Hepatocyte (in vitro differentiated cells): Measurements from ENCODE around the gene AKAP6. TPM values are rescaled to one million over a fixed set of nuclear protein-coding genes. Genes with fewer than 3 reads are reported as not detected.

Experiments
- DNase-seq: peaks from one replicate; pipeline ENCODE4 v3.0.0-alpha.2; 2016; ENCODE audit warnings: low spot score
- H2AFZ ChIP-seq: fragments of 200-600 bp; sonication (generic); 2 replicates; pipeline ENCODE4 v1.6.0; 2016; ENCODE audit warnings: antibody characterized with exemption, mild to moderate bottlenecking
- H3K27ac ChIP-seq: fragments of 200-600 bp; sonication (generic); 2 replicates; pipeline ENCODE4 v1.5.1; 2016; ENCODE audit warnings: mild to moderate bottlenecking
- H3K27me3 ChIP-seq: fragments of 200-600 bp; sonication (generic); 2 replicates; pipeline ENCODE4 v1.6.1; 2016
- H3K36me3 ChIP-seq: fragments of 200-600 bp; sonication (generic); replicated peaks from 2 replicates; pipeline ENCODE4 v1.5.1; 2016; ENCODE audit warnings: low read depth; ENCODE audit not compliant: insufficient read depth
- H3K4me1 ChIP-seq: fragments of 200-600 bp; sonication (generic); 2 replicates; pipeline ENCODE4 v1.5.1; 2016; ENCODE audit warnings: mild to moderate bottlenecking, moderate library complexity; ENCODE audit not compliant: insufficient read depth
- H3K4me2 ChIP-seq: fragments of 200-600 bp; sonication (generic); 2 replicates; pipeline ENCODE4 v1.6.0; 2016
- H3K4me3 ChIP-seq: fragments of 200-600 bp; sonication (generic); 2 replicates; pipeline ENCODE4 v1.5.1; 2016; ENCODE audit warnings: mild to moderate bottlenecking
- H3K79me2 ChIP-seq: fragments of 200-600 bp; sonication (generic); 2 replicates; pipeline ENCODE4 v1.6.0; 2017; ENCODE audit warnings: mild to moderate bottlenecking
- H3K9me2 ChIP-seq: fragments of 200-600 bp; sonication (generic); replicated peaks from 2 replicates; pipeline ENCODE4 v1.6.0; 2017; ENCODE audit warnings: mild to moderate bottlenecking; ENCODE audit not compliant: insufficient read depth
- H3K9me3 ChIP-seq: fragments of 200-600 bp; sonication (generic); 2 replicates; pipeline ENCODE4 v1.5.1; 2016; ENCODE audit warnings: low read depth, mild to moderate bottlenecking
- H4K20me1 ChIP-seq: fragments of 200-600 bp; sonication (generic); 2 replicates; pipeline ENCODE4 v1.6.0; 2016; ENCODE audit warnings: mild to moderate bottlenecking; ENCODE audit not compliant: insufficient read depth, poor library complexity, severe bottlenecking
- EZH2 ChIP-seq: fragments of 200-600 bp; sonication (generic); IDR thresholded peaks from 2 replicates; pipeline ENCODE4 v1.6.1; 2016; ENCODE audit warnings: antibody characterized with exemption, mild to moderate bottlenecking, borderline replicate concordance
- EZH2phosphoT487 ChIP-seq: fragments of 200-600 bp; sonication (generic); IDR thresholded peaks from one replicate; pipeline ENCODE4 v1.6.1; 2018; ENCODE audit warnings: antibody characterized with exemption, mild to moderate bottlenecking, low read depth, moderate library complexity; ENCODE audit not compliant: unreplicated experiment, severe bottlenecking
- WGBS: methylation state at CpG from one replicate; pipeline ENCODE4 v1.1.6; 2016; ENCODE audit warnings: low lambda C conversion rate; ENCODE audit errors: missing lambda C conversion rate; 5-methylcytosine and 5-hydroxymethylcytosine counted together
- polyA plus RNA-seq: library from polyadenylated mRNA; unstranded; fragments of >200 nt; fragmentation: Nextera tagmentation; extraction: Ambion mirVana; gene quantifications from 2 replicates; pipeline ENCODE4 v1.2.1, GENCODE V29; 2016
- total RNA-seq: library from RNA; depleted of rRNA; stranded (reverse); fragments of >200 nt; gene quantifications from 2 replicates; pipeline ENCODE4 v1.2.3, GENCODE V29; 2014
- TF ChIP-seq, protein P1 (sequence below): fragments of 200-600 bp; sonication (generic); IDR thresholded peaks from 2 replicates; pipeline ENCODE4 v1.5.1; 2016; ENCODE audit warnings: antibody characterized with exemption, mild to moderate bottlenecking; ENCODE audit not compliant: poor library complexity

AKAP6 gene
- total and polyA plus RNA-seq, 2 experiments from 2014 or later = 1.1 to 2.1 TPM

DNA sequence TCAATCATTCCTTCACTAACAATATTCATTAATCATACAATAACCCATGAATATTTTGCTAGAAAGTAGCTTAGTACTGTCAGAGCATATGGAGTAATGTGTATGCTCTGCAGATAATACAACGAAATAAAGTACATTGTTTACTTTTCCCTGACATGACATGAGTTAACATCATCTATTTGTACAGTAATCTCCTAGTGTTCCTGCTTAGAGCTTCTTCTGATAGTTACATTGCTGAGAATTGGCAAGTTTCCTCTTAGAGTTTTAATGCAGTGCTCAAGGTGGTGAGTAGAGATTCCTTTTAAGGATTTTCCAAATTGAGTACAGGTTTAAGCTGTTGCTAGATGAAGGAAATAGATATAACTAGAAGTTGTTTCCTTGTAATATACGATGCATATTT, 445.1 kb downstream of the AKAP6 start:
- TF ChIP-seq EZH2phosphoT487 (no peak), EZH2 (no peak)
- TF ChIP-seq, protein P1, sequence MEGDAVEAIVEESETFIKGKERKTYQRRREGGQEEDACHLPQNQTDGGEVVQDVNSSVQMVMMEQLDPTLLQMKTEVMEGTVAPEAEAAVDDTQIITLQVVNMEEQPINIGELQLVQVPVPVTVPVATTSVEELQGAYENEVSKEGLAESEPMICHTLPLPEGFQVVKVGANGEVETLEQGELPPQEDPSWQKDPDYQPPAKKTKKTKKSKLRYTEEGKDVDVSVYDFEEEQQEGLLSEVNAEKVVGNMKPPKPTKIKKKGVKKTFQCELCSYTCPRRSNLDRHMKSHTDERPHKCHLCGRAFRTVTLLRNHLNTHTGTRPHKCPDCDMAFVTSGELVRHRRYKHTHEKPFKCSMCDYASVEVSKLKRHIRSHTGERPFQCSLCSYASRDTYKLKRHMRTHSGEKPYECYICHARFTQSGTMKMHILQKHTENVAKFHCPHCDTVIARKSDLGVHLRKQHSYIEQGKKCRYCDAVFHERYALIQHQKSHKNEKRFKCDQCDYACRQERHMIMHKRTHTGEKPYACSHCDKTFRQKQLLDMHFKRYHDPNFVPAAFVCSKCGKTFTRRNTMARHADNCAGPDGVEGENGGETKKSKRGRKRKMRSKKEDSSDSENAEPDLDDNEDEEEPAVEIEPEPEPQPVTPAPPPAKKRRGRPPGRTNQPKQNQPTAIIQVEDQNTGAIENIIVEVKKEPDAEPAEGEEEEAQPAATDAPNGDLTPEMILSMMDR = no peak
- no peak overlapping the region for H3K4me3 ChIP-seq
- no peak overlapping the region for H2AFZ ChIP-seq
- H3K9me2 ChIP-seq = no peaks in the 10 kb centered on the region
- no peak for DNase-seq
- H3K27me3 ChIP-seq = no peaks in the 10 kb centered on the region
- H3K79me2 ChIP-seq = no peaks in the 10 kb centered on the region
- no peak overlapping the region for H3K4me2 ChIP-seq
- WGBS = 77% methylated on average over 2 of the region's 2 CpGs
- H3K9me3 ChIP-seq = no peaks in the 10 kb centered on the region
- no peaks in the 10 kb centered on the region for H3K4me1 ChIP-seq
- no peaks in the 10 kb centered on the region for H4K20me1 ChIP-seq
- H3K36me3 ChIP-seq = no peaks in the 10 kb centered on the region
- no peak overlapping the region for H3K27ac ChIP-seq

DNA sequence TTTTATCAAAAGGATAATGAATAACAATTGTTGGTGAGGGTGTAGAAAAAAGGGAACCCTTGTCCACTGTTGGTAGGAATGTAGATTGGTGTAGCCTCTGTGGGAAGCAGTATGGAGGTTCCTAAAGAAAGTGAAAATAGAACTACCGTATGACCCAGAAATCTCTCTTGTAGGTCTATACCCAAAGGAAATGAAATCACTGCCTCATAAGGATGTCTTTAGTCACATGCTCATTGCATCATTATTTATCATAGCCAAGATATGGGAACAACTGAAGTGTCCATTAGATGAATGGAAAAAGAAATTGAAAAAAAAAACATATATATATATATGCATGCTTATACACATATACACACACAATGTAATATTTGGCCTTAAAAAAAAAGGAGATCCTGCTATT, 450.7 kb downstream of the AKAP6 start:
- Histone ChIP-seq H3K4me3 (no peak overlapping the region), H4K20me1 (no peaks in the 10 kb centered on the region), H3K4me1 (no peaks in the 10 kb centered on the region), H3K9me3 (no peaks in the 10 kb centered on the region), H3K9me2 (no peaks in the 10 kb centered on the region), H3K27me3 (no peaks in the 10 kb centered on the region), H3K79me2 (no peaks in the 10 kb centered on the region), H2AFZ (no peak overlapping the region), H3K27ac (no peak overlapping the region), H3K36me3 (no peaks in the 10 kb centered on the region), H3K4me2 (no peak overlapping the region)
- DNase-seq = no peak
- TF ChIP-seq EZH2phosphoT487 = no peak
- TF ChIP-seq EZH2 = no peak
- TF ChIP-seq, protein P1 = no peak
- WGBS = 87% methylated on average over 1 of the region's 1 CpG

DNA sequence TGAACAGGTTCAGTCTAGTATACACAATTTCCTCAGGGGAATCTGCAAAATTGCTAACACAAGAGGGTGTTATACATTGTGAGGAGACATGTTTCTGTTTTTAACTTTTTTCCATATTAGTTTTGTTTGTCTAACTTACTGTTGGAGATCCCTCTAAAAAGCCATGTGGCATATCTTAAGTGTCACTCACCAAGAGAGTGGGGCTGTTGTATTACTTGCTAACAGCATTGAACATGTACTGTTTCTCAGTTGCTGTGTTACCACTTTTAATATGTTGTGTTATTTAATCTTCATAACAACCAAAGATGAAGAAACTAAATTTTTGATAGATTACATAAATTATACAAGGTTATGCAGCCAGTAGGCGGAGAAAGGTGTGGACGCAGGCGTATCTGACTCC, 455.3 kb downstream of the AKAP6 start:
- Histone ChIP-seq H3K27ac (no peak overlapping the region), H3K4me3 (no peak overlapping the region), H3K36me3 (no peaks in the 10 kb centered on the region), H3K9me2 (no peaks in the 10 kb centered on the region), H4K20me1 (no peaks in the 10 kb centered on the region), H3K9me3 (no peaks in the 10 kb centered on the region), H3K27me3 (no peaks in the 10 kb centered on the region), H2AFZ (no peak overlapping the region), H3K4me2 (no peak overlapping the region), H3K4me1 (no peaks in the 10 kb centered on the region), H3K79me2 (no peaks in the 10 kb centered on the region)
- TF ChIP-seq EZH2 = no peak
- TF ChIP-seq, protein P1 = no peak
- no peak for TF ChIP-seq EZH2phosphoT487
- no peak for DNase-seq
- 91% methylated on average over 3 of the region's 3 CpGs for WGBS

DNA sequence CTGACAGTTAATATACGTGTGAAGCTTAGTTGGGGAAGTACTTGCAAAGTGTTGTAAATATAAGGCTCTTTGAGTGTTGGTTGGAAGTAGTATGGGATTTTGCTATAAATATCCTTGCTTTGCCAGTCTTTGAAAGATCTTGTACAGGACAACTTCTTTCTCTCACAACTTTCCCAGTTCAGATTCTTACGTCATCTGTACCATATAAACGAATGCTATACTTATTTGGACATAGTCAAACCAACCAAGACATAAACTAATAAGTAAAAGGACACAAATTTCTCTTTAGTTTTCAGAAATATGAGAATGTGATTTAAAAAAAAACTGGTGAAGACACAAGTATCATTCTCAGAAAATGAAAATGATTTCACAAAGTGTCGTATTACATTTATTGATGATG, 456.5 kb downstream of the AKAP6 start:
- no peaks in the 10 kb centered on the region for H3K4me1 ChIP-seq
- no peaks in the 10 kb centered on the region for H4K20me1 ChIP-seq
- 67% methylated on average over 4 of the region's 4 CpGs for WGBS
- no peak overlapping the region for H3K27ac ChIP-seq
- no peak overlapping the region for H3K4me3 ChIP-seq
- TF ChIP-seq EZH2phosphoT487 = no peak
- no peak for TF ChIP-seq EZH2
- TF ChIP-seq, protein P1 = no peak
- H3K36me3 ChIP-seq = no peaks in the 10 kb centered on the region
- no peak overlapping the region for H2AFZ ChIP-seq
- H3K9me2 ChIP-seq = no peaks in the 10 kb centered on the region
- no peak for DNase-seq
- H3K4me2 ChIP-seq = no peak overlapping the region
- H3K27me3 ChIP-seq = no peaks in the 10 kb centered on the region
- no peaks in the 10 kb centered on the region for H3K9me3 ChIP-seq
- no peaks in the 10 kb centered on the region for H3K79me2 ChIP-seq
